Transverse colon (tissue), 3 donors: Measurements from ENCODE around the gene ADCY4.

ENCODE experiments used
- EP300 ChIP-seq: sonication (generic); formaldehyde crosslinking; IDR thresholded peaks from one replicate; pipeline ENCODE4 v1.6.1; 2017; ENCODE audit warnings: antibody characterized with exemption, low read depth
- POLR2A ChIP-seq: fragments of 450-650 bp; IDR thresholded peaks from one replicate; pipeline ENCODE4 v1.6.1; 2016; ENCODE audit warnings: antibody characterized with exemption, mild to moderate bottlenecking, moderate library complexity
- TF ChIP-seq, protein P1 (sequence below), 5 experiments: fragments of 200-600 bp in 3 of 5; fragments of 450-650 bp in 2 of 5; sonication (generic) in 3 of 5; IDR thresholded peaks; 1 replicate in 2 of 5; 2 replicates in 3 of 5; pipeline ENCODE4 v1.5.1; 2016 to 2017; ENCODE audit warnings: antibody characterized with exemption in 5 of 5, inconsistent platforms in 3 of 5, mild to moderate bottlenecking in 2 of 5, moderate library complexity in 1 of 5

DNA sequence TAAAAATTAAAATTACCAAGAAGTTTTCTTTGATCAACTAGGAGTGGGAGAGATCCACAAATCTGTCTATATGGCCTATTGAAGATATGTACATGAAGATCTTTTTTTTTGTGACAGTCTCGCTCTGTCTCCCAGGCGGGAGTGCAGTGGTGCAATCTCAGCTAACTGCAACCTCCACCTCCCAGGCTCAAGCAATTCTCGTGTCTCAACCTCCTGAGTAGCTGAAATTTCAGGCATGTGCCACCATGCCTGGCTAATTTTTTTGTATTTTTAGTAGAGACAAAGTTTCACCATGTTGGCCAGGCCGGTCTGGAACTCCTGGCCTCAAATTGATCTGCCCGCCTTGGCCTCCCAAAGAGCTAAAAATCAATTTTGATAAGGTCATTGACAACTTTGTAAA is 28.5 kb upstream of the ADCY4 start:
- TF ChIP-seq EP300: no peak
- TF ChIP-seq, protein P1, sequence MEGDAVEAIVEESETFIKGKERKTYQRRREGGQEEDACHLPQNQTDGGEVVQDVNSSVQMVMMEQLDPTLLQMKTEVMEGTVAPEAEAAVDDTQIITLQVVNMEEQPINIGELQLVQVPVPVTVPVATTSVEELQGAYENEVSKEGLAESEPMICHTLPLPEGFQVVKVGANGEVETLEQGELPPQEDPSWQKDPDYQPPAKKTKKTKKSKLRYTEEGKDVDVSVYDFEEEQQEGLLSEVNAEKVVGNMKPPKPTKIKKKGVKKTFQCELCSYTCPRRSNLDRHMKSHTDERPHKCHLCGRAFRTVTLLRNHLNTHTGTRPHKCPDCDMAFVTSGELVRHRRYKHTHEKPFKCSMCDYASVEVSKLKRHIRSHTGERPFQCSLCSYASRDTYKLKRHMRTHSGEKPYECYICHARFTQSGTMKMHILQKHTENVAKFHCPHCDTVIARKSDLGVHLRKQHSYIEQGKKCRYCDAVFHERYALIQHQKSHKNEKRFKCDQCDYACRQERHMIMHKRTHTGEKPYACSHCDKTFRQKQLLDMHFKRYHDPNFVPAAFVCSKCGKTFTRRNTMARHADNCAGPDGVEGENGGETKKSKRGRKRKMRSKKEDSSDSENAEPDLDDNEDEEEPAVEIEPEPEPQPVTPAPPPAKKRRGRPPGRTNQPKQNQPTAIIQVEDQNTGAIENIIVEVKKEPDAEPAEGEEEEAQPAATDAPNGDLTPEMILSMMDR (IDR thresholded peaks at IDR 0.05): no peak
- TF ChIP-seq POLR2A: no peak
